Measurements from ENCODE around the gene NR6A1. TPM values are rescaled to one million over a fixed set of nuclear protein-coding genes. Genes with fewer than 3 reads are reported as not detected.

The NR6A1 gene
- total and polyA plus RNA-seq, 2 experiments from 2014 or later = 44.2 to 139 TPM

- Mint-ChIP-seq H3K4me3 (no peak overlapping the region), H3K9me3 (peaks cover 4% of the 10 kb centered on the region; the same call in 1 of the 3 replicates), H3K4me1 (peaks cover 37% of the 10 kb centered on the region), H3K36me3 (ENCODE audit: low read depth) (peaks cover 20% of the 10 kb centered on the region), H3K27ac (peak overlapping the region; percentile 57), H3K27me3 (ENCODE audit: insufficient read depth, low read depth, poor library complexity) (peaks cover 14% of the 10 kb centered on the region)
- H3K9me2 ChIP-seq (ENCODE audit: insufficient read depth) = no peaks in the 10 kb centered on the region
- H3K27ac ChIP-seq (ENCODE audit: low read depth) = 0 out of 2 replicates have a peak overlapping the region, but pooled peaks have one; percentile 22
- no peaks in the 10 kb centered on the region for H3K36me3 ChIP-seq (ENCODE audit: insufficient read depth)
- peaks cover 44% of the 10 kb centered on the region for H3K79me2 ChIP-seq (replicated peaks; ENCODE audit: insufficient read depth)
- no peak overlapping the region for H3K4me2 ChIP-seq
- no peaks in the 10 kb centered on the region for H3K27me3 ChIP-seq (ENCODE audit: insufficient read depth)
- peaks cover 6% of the 10 kb centered on the region for H4K20me1 ChIP-seq (replicated peaks; ENCODE audit: insufficient read depth)
- TF ChIP-seq ZNF331 (CRISPR knock-in tag; IDR thresholded peaks at IDR 0.05; ENCODE audit: low read depth) = no peak
- TF ChIP-seq ZNF114 (CRISPR knock-in tag; IDR thresholded peaks at IDR 0.05) = no peak
- TF ChIP-seq NANOG (IDR thresholded peaks at IDR 0.05; ENCODE audit: borderline replicate concordance) = no peak
- TF ChIP-seq EZH2 (IDR thresholded peaks at IDR 0.05; ENCODE audit: low read depth, unreplicated experiment) = no peak
- TF ChIP-seq STAT1 (IDR thresholded peaks at IDR 0.05; ENCODE audit: unreplicated experiment) = no peak
- no peak for TF ChIP-seq CREB1 (CRISPR knock-in tag; IDR thresholded peaks at IDR 0.05; ENCODE audit: low read depth)
- TF ChIP-seq REST (IDR thresholded peaks at IDR 0.05; ENCODE audit: unreplicated experiment) = no peak
- no peak for TF ChIP-seq POLR2AphosphoS5 (IDR thresholded peaks at IDR 0.05; ENCODE audit: low read depth)
- no peak for TF ChIP-seq ETS1 (IDR thresholded peaks at IDR 0.05)
- TF ChIP-seq EZH2phosphoT487 (IDR thresholded peaks at IDR 0.05; ENCODE audit: unreplicated experiment) = no peak
- TF ChIP-seq CTCF (conservative IDR thresholded peaks at IDR 0.05; ENCODE audit: low read depth in 2 of 2) = no peak
- no peak for TF ChIP-seq JUNB (IDR thresholded peaks at IDR 0.05; ENCODE audit: unreplicated experiment)
- TF ChIP-seq ZNF462 (CRISPR knock-in tag; IDR thresholded peaks at IDR 0.05) = no peak
- ATAC-seq = no peak; the same call in 2 of the 3 replicates
- H2AFZ ChIP-seq = no peak overlapping the region
- DNase-seq (ENCODE audit: low spot score) = no peak
- H3K4me1 ChIP-seq (ENCODE audit: insufficient read depth) = no peaks in the 10 kb centered on the region
- no peak overlapping the region for H3K4me3 ChIP-seq
- 0 out of 2 replicates have a peak, but pooled peaks cover under 1% of the 10 kb centered on the region for H3F3A ChIP-seq (replicated peaks; ENCODE audit: low read depth)
Measured at GRCh38 chr9:124708074-124708473, 63.0 kb downstream of the NR6A1 start.
